ENCODE measurements around the gene CFAP141.

Gene CFAP141

GRCh38 chr1:154190550-154190949 lies 15.6 kb downstream of the CFAP141 start:
- TF ChIP-seq CSDC2 (CRISPR knock-in tag; IDR thresholded peaks at IDR 0.05) (no peak), CSRNP3 (CRISPR knock-in tag; IDR thresholded peaks at IDR 0.05) (no peak), GLIS3 (CRISPR knock-in tag; IDR thresholded peaks at IDR 0.05) (no peak), PATZ1 (CRISPR knock-in tag; IDR thresholded peaks at IDR 0.05; ENCODE audit: borderline replicate concordance) (no peak), POU6F1 (CRISPR knock-in tag; IDR thresholded peaks at IDR 0.05; ENCODE audit: borderline replicate concordance, low read depth) (no peak), ESRRG (CRISPR knock-in tag; IDR thresholded peaks at IDR 0.05) (no peak), ZFP3 (CRISPR knock-in tag; IDR thresholded peaks at IDR 0.05) (no peak), PPARA (CRISPR knock-in tag; IDR thresholded peaks at IDR 0.05; ENCODE audit: borderline replicate concordance) (no peak), ZNF8 (CRISPR knock-in tag; IDR thresholded peaks at IDR 0.05) (no peak), ZC3H10 (CRISPR knock-in tag; IDR thresholded peaks at IDR 0.05) (no peak), ZNF565 (CRISPR knock-in tag; conservative IDR thresholded peaks at IDR 0.05; ENCODE audit: low read depth) (no peak), BACH2 (CRISPR knock-in tag; IDR thresholded peaks at IDR 0.05; ENCODE audit: borderline replicate concordance) (no peak), ARNTL (CRISPR knock-in tag; IDR thresholded peaks at IDR 0.05; ENCODE audit: borderline replicate concordance, low read depth) (no peak), OSR1 (CRISPR knock-in tag; IDR thresholded peaks at IDR 0.05) (no peak), TOX (CRISPR knock-in tag; IDR thresholded peaks at IDR 0.05; ENCODE audit: borderline replicate concordance) (no peak), RARB (CRISPR knock-in tag; IDR thresholded peaks at IDR 0.05) (no peak), ZNF70 (CRISPR knock-in tag; IDR thresholded peaks at IDR 0.05) (no peak), ZFP30 (CRISPR knock-in tag; IDR thresholded peaks at IDR 0.05) (no peak)
- TF ChIP-seq, protein P1, sequence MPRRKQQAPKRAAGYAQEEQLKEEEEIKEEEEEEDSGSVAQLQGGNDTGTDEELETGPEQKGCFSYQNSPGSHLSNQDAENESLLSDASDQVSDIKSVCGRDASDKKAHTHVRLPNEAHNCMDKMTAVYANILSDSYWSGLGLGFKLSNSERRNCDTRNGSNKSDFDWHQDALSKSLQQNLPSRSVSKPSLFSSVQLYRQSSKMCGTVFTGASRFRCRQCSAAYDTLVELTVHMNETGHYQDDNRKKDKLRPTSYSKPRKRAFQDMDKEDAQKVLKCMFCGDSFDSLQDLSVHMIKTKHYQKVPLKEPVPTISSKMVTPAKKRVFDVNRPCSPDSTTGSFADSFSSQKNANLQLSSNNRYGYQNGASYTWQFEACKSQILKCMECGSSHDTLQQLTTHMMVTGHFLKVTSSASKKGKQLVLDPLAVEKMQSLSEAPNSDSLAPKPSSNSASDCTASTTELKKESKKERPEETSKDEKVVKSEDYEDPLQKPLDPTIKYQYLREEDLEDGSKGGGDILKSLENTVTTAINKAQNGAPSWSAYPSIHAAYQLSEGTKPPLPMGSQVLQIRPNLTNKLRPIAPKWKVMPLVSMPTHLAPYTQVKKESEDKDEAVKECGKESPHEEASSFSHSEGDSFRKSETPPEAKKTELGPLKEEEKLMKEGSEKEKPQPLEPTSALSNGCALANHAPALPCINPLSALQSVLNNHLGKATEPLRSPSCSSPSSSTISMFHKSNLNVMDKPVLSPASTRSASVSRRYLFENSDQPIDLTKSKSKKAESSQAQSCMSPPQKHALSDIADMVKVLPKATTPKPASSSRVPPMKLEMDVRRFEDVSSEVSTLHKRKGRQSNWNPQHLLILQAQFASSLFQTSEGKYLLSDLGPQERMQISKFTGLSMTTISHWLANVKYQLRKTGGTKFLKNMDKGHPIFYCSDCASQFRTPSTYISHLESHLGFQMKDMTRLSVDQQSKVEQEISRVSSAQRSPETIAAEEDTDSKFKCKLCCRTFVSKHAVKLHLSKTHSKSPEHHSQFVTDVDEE (CRISPR knock-in tag; IDR thresholded peaks at IDR 0.05) = no peak
- TF ChIP-seq, protein P2, sequence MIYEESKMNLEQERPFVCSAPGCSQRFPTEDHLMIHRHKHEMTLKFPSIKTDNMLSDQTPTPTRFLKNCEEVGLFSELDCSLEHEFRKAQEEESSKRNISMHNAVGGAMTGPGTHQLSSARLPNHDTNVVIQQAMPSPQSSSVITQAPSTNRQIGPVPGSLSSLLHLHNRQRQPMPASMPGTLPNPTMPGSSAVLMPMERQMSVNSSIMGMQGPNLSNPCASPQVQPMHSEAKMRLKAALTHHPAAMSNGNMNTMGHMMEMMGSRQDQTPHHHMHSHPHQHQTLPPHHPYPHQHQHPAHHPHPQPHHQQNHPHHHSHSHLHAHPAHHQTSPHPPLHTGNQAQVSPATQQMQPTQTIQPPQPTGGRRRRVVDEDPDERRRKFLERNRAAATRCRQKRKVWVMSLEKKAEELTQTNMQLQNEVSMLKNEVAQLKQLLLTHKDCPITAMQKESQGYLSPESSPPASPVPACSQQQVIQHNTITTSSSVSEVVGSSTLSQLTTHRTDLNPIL (CRISPR knock-in tag; IDR thresholded peaks at IDR 0.05; ENCODE audit: low read depth) = no peak
- peak; percentile 29 for ATAC-seq

DNA sequence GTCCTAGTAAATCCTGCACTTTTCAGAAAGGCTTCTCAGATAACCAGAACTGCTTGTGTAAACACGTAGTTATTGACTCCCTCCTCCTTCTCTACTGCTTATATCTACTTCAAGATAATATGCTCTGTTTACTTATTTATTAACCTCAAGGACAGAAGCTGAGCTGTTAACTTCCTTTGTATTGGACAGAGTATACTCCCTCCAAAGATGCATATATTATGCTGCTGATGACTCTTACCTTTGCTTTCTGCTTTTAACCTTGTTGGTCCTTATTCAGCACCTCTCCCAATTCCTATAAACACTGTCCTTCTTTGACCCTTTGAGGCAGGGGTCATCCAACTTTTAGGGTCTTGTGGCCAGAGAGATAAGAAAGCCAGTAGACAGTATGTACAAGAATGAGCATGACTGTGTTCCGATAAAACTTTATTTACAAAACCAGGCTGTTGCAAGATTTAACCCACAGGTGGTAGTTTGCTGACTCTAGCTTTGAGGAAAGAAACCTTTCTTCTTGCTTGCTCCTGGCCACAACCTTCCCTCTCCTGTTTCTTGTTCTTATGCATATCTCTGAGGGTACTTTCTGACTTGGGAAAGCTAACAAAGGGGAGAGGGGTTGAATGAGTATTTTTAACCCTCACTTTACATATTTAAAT lies 19.2 kb downstream of the CFAP141 start:
- no peak for TF ChIP-seq ZNF70 (CRISPR knock-in tag; IDR thresholded peaks at IDR 0.05)
- TF ChIP-seq ZFP30 (CRISPR knock-in tag; IDR thresholded peaks at IDR 0.05) = no peak
- no peak for TF ChIP-seq PATZ1 (CRISPR knock-in tag; IDR thresholded peaks at IDR 0.05; ENCODE audit: borderline replicate concordance)
- TF ChIP-seq BACH2 (CRISPR knock-in tag; IDR thresholded peaks at IDR 0.05; ENCODE audit: borderline replicate concordance) = no peak
- TF ChIP-seq ZC3H10 (CRISPR knock-in tag; IDR thresholded peaks at IDR 0.05) = no peak
- TF ChIP-seq GLIS3 (CRISPR knock-in tag; IDR thresholded peaks at IDR 0.05) = no peak
- TF ChIP-seq ESRRG (CRISPR knock-in tag; IDR thresholded peaks at IDR 0.05) = no peak
- TF ChIP-seq OSR1 (CRISPR knock-in tag; IDR thresholded peaks at IDR 0.05) = no peak
- no peak for TF ChIP-seq ZNF8 (CRISPR knock-in tag; IDR thresholded peaks at IDR 0.05)
- no peak for TF ChIP-seq ZNF565 (CRISPR knock-in tag; conservative IDR thresholded peaks at IDR 0.05; ENCODE audit: low read depth)
- no peak for ATAC-seq
